ENCODE measurements around the gene BTBD9. TPM values are rescaled to one million over a fixed set of nuclear protein-coding genes. Genes with fewer than 3 reads are reported as not detected.

Gene BTBD9
- total and polyA plus RNA-seq, 7 experiments from 2014 or later: 12.7 to 58.8 (median 37.8) TPM

- Mint-ChIP-seq H3K9me3 (peaks cover 0 to 2% (median 0%) of the 10 kb centered on the region in 11 donors), H3K4me1 (peaks cover 0 to 12% (median 0%) of the 10 kb centered on the region in 7 donors), H3K27me3 (no peaks in the 10 kb centered on the region), H3K36me3 (peaks cover 0 to 26% (median 5%) of the 10 kb centered on the region in 5 donors), H3K27ac (peak overlapping the region in 1 of 9 donors; percentile 81), H3K4me3 (peak overlapping the region in 1 of 10 donors; percentile 12)
- ATAC-seq: no peak
- ChIA-PET CTCF (interaction anchor here (0.7 kb wide), 1 partner anchor 14 kb away, joined by 3 read pairs; no protein-coding TSS in a partner anchor), POLR2A (no interaction called here)
- intact Hi-C loops (cut with micrococcal nuclease): no loop called here
- no peaks in the 10 kb centered on the region for H3K4me1 ChIP-seq (ENCODE audit: control insufficient read depth in 2 of 2, insufficient read depth in 2 of 2, low read length in 2 of 2)
- no peaks in the 10 kb centered on the region for H3K9me3 ChIP-seq (ENCODE audit: control insufficient read depth in 2 of 3, low read length in 3 of 3)
- H3K36me3 ChIP-seq (ENCODE audit: control insufficient read depth in 2 of 3, insufficient read depth in 3 of 3, low read length in 3 of 3): peaks cover 0 to 17% (median 0%) of the 10 kb centered on the region in 3 experiments
- H3K27ac ChIP-seq (ENCODE audit: low read depth, low read length): no peak overlapping the region
- H3K27me3 ChIP-seq (ENCODE audit: control insufficient read depth in 2 of 2, insufficient read depth in 2 of 2, low read length in 2 of 2): no peaks in the 10 kb centered on the region
- DNase-seq: peak in 1 of 9 donors; percentile 8
- H3K4me3 ChIP-seq (ENCODE audit: low read length): no peak overlapping the region
Observed at GRCh38 chr6:38187811-38188590, 451.7 kb downstream of the BTBD9 start.

GRCh38 chr6:38187325-38187724 is 452.4 kb downstream of the BTBD9 start:
- Histone ChIP-seq H3K9me3 (ENCODE audit: control insufficient read depth in 2 of 3, low read length in 3 of 3) (no peaks in the 10 kb centered on the region), H3K36me3 (ENCODE audit: control insufficient read depth in 2 of 3, insufficient read depth in 3 of 3, low read length in 3 of 3) (peaks cover 0 to 17% (median 0%) of the 10 kb centered on the region in 3 experiments), H3K27ac (ENCODE audit: low read depth, low read length) (no peak overlapping the region), H3K4me3 (ENCODE audit: low read length) (no peak overlapping the region), H3K4me1 (ENCODE audit: control insufficient read depth in 2 of 2, insufficient read depth in 2 of 2, low read length in 2 of 2) (no peaks in the 10 kb centered on the region), H3K27me3 (ENCODE audit: control insufficient read depth in 2 of 2, insufficient read depth in 2 of 2, low read length in 2 of 2) (no peaks in the 10 kb centered on the region)
- intact Hi-C loops (cut with micrococcal nuclease): no loop called here
- CTCF ChIA-PET: interaction anchor here (0.7 kb wide), 1 partner anchor 14 kb away, joined by 3 read pairs; no protein-coding TSS in a partner anchor
- H3K4me1 Mint-ChIP-seq: peaks cover 0 to 12% (median 0%) of the 10 kb centered on the region in 7 donors
- DNase-seq (peak in 1 of 9 donors; percentile 9), ATAC-seq (no peak)
- no peak overlapping the region for H3K4me3 Mint-ChIP-seq
- peak overlapping the region in 1 of 9 donors; percentile 23 for H3K27ac Mint-ChIP-seq
- no peaks in the 10 kb centered on the region for H3K27me3 Mint-ChIP-seq
- POLR2A ChIA-PET: no interaction called here
- peaks cover 0 to 26% (median 5%) of the 10 kb centered on the region in 5 donors for H3K36me3 Mint-ChIP-seq
- H3K9me3 Mint-ChIP-seq: peaks cover 0 to 2% (median 0%) of the 10 kb centered on the region in 11 donors

DNA sequence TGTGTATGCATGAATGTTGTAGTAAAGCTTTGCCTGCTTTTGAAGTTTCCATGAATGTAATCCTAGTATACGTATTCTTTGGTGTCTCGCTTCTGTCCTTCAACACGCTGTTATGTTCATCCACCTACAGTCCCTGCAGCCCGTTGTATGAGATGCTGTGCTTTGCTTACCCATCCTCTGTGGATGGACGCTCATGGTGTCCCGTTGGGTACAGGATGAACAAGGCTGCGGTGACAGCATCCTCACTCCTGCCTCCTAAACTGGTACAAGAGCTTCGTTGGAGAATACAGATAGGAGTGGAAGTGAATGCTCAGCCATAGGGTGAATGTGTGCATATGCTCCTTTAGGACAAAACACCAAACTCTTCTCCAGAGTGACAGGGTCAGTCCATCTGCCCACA is 454.0 kb downstream of the BTBD9 start:
- H3K9me3 ChIP-seq (ENCODE audit: control insufficient read depth in 2 of 3, low read length in 3 of 3): no peaks in the 10 kb centered on the region
- POLR2A ChIA-PET: no interaction called here

DNA sequence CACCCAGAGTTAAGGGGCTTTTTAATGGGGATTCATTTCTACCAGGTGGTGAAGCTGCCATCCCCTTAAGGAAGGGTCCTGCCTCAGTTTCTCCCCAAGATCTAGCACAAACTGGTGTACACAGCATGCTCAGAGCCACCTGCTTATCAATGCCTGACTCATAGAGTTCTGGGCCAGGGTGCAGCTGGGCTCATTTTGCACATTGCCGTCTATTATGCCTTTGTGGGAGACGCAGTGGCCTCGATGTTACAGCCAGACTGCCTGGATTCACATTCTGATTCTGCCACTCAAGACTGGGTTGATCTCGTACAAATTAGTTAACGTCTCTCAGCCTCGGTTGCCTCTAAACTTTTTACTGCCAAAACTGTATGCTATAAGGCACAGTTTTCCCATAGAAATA is 454.5 kb downstream of the BTBD9 start:
- no peak overlapping the region for H3K27ac Mint-ChIP-seq
- POLR2A ChIA-PET: no interaction called here
- no peak for ATAC-seq

More for the DNA sequence above, 454.0 kb downstream of the BTBD9 start:
- no peaks in the 10 kb centered on the region for H3K27me3 ChIP-seq (ENCODE audit: control insufficient read depth in 2 of 2, insufficient read depth in 2 of 2, low read length in 2 of 2)
- H3K27ac ChIP-seq (ENCODE audit: low read depth, low read length): no peak overlapping the region
- CTCF ChIA-PET: no interaction called here
- peaks cover 0 to 12% (median 0%) of the 10 kb centered on the region in 7 donors for H3K4me1 Mint-ChIP-seq
- no peaks in the 10 kb centered on the region for H3K4me1 ChIP-seq (ENCODE audit: control insufficient read depth in 2 of 2, insufficient read depth in 2 of 2, low read length in 2 of 2)
- H3K9me3 Mint-ChIP-seq: no peaks in the 10 kb centered on the region
- H3K36me3 Mint-ChIP-seq: peaks cover 0 to 23% (median 5%) of the 10 kb centered on the region in 5 donors
- H3K4me3 ChIP-seq (ENCODE audit: low read length): no peak overlapping the region
- H3K36me3 ChIP-seq (ENCODE audit: control insufficient read depth in 2 of 3, insufficient read depth in 3 of 3, low read length in 3 of 3): peaks cover 0 to 17% (median 0%) of the 10 kb centered on the region in 3 experiments
- H3K27ac Mint-ChIP-seq: peak overlapping the region in 1 of 9 donors; percentile 30
- H3K27me3 Mint-ChIP-seq: no peaks in the 10 kb centered on the region
- ATAC-seq (no peak), DNase-seq (peak in 1 of 9 donors; percentile 1)
- no peak overlapping the region for H3K4me3 Mint-ChIP-seq
- intact Hi-C loops (cut with micrococcal nuclease): no loop called here

GRCh38 chr6:38184585-38185080 is 455.1 kb downstream of the BTBD9 start:
- Histone ChIP-seq H3K4me1 (ENCODE audit: control insufficient read depth in 2 of 2, insufficient read depth in 2 of 2, low read length in 2 of 2) (no peaks in the 10 kb centered on the region), H3K36me3 (ENCODE audit: control insufficient read depth in 2 of 3, insufficient read depth in 3 of 3, low read length in 3 of 3) (peaks cover 0 to 17% (median 0%) of the 10 kb centered on the region in 3 experiments), H3K27me3 (ENCODE audit: control insufficient read depth in 2 of 2, insufficient read depth in 2 of 2, low read length in 2 of 2) (no peaks in the 10 kb centered on the region), H3K4me3 (ENCODE audit: low read length) (no peak overlapping the region), H3K27ac (ENCODE audit: low read depth, low read length) (no peak overlapping the region), H3K9me3 (ENCODE audit: control insufficient read depth in 2 of 3, low read length in 3 of 3) (no peaks in the 10 kb centered on the region)
- intact Hi-C loops (cut with micrococcal nuclease): no loop called here
- H3K4me1 Mint-ChIP-seq: peaks cover 0 to 12% (median 0%) of the 10 kb centered on the region in 7 donors
- ChIA-PET POLR2A (no interaction called here), CTCF (no interaction called here)
- DNase-seq: peak in 1 of 9 donors; percentile 7
- no peak overlapping the region for H3K27ac Mint-ChIP-seq
- H3K27me3 Mint-ChIP-seq: no peaks in the 10 kb centered on the region
- ATAC-seq: no peak
- H3K9me3 Mint-ChIP-seq: peaks cover 0 to 1% (median 0%) of the 10 kb centered on the region in 11 donors
- no peak overlapping the region for H3K4me3 Mint-ChIP-seq
- peaks cover 0 to 20% (median 5%) of the 10 kb centered on the region in 5 donors for H3K36me3 Mint-ChIP-seq

More for the DNA sequence above, 454.5 kb downstream of the BTBD9 start:
- Mint-ChIP-seq H3K9me3 (no peaks in the 10 kb centered on the region), H3K4me1 (peaks cover 0 to 12% (median 0%) of the 10 kb centered on the region in 7 donors), H3K4me3 (no peak overlapping the region), H3K27me3 (no peaks in the 10 kb centered on the region), H3K36me3 (peaks cover 0 to 20% (median 5%) of the 10 kb centered on the region in 5 donors)
- no peak for DNase-seq
- Histone ChIP-seq H3K27ac (ENCODE audit: low read depth, low read length) (no peak overlapping the region), H3K36me3 (ENCODE audit: control insufficient read depth in 2 of 3, insufficient read depth in 3 of 3, low read length in 3 of 3) (peaks cover 0 to 17% (median 0%) of the 10 kb centered on the region in 3 experiments), H3K27me3 (ENCODE audit: control insufficient read depth in 2 of 2, insufficient read depth in 2 of 2, low read length in 2 of 2) (no peaks in the 10 kb centered on the region), H3K4me1 (ENCODE audit: control insufficient read depth in 2 of 2, insufficient read depth in 2 of 2, low read length in 2 of 2) (no peaks in the 10 kb centered on the region), H3K9me3 (ENCODE audit: control insufficient read depth in 2 of 3, low read length in 3 of 3) (no peaks in the 10 kb centered on the region), H3K4me3 (ENCODE audit: low read length) (no peak overlapping the region)
- intact Hi-C loops (cut with micrococcal nuclease): no loop called here
- CTCF ChIA-PET: no interaction called here

DNA sequence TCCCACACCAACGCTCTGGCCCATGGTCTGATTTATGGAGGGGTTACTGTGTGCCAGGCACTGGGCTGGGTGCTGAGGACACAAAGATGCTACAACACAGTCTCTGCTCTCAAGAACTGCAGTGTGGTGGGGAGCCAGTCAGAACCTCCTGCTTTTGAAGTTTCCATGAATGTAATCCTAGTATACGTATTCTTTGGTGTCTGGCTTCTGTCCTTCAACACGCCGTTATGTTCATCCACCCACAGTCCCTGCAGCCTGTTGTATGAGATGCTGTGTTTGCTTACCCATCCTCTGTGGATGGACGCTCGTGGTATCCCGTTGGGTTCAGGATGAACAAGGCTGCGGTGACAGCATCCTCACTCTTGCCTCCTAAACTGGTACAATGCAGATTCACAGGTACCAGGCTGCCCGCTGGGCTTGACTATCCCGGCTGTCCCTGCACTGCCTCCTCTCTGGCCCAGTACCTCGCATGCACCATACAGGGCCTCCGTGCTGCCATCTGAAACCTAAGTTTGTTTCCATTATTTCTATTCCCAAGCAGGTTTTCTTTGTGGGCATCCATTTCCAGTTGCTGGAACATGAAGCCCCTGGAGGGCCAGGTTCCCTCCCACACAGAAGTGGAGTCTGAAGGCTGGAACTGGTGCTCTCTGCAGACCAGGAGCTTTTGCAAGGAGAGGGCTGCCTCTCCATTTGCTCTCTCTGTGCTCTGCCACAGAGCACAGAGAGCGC is 455.7 kb downstream of the BTBD9 start:
- H3K36me3 Mint-ChIP-seq: peaks cover 0 to 18% (median 5%) of the 10 kb centered on the region in 5 donors
- Histone ChIP-seq H3K4me1 (ENCODE audit: control insufficient read depth in 2 of 2, insufficient read depth in 2 of 2, low read length in 2 of 2) (no peaks in the 10 kb centered on the region), H3K36me3 (ENCODE audit: control insufficient read depth in 2 of 3, insufficient read depth in 3 of 3, low read length in 3 of 3) (peaks cover 0 to 12% (median 0%) of the 10 kb centered on the region in 3 experiments), H3K9me3 (ENCODE audit: control insufficient read depth in 2 of 3, low read length in 3 of 3) (no peaks in the 10 kb centered on the region), H3K27ac (ENCODE audit: low read depth, low read length) (no peak overlapping the region), H3K27me3 (ENCODE audit: control insufficient read depth in 2 of 2, insufficient read depth in 2 of 2, low read length in 2 of 2) (no peaks in the 10 kb centered on the region), H3K4me3 (ENCODE audit: low read length) (no peak overlapping the region)
- H3K27ac Mint-ChIP-seq: peak overlapping the region in 1 of 9 donors; percentile 52
- H3K27me3 Mint-ChIP-seq: no peaks in the 10 kb centered on the region
- peaks cover 0 to 1% (median 0%) of the 10 kb centered on the region in 11 donors for H3K9me3 Mint-ChIP-seq
- DNase-seq: no peak
- CTCF ChIA-PET: no interaction called here
- POLR2A ChIA-PET: no interaction called here
- no peak for ATAC-seq
- H3K4me1 Mint-ChIP-seq: peaks cover 0 to 12% (median 0%) of the 10 kb centered on the region in 7 donors
- no peak overlapping the region for H3K4me3 Mint-ChIP-seq
- intact Hi-C loops (cut with micrococcal nuclease): no loop called here

All from naive thymus-derived CD4-positive, alpha-beta T cell (primary cell).